ENCODE measurements around the gene OSMR. TPM values are rescaled to one million over a fixed set of nuclear protein-coding genes. Genes with fewer than 3 reads are reported as not detected.

Gene OSMR
- total RNA-seq, 1 donor from 2014 or later: 66.9 TPM

DNA sequence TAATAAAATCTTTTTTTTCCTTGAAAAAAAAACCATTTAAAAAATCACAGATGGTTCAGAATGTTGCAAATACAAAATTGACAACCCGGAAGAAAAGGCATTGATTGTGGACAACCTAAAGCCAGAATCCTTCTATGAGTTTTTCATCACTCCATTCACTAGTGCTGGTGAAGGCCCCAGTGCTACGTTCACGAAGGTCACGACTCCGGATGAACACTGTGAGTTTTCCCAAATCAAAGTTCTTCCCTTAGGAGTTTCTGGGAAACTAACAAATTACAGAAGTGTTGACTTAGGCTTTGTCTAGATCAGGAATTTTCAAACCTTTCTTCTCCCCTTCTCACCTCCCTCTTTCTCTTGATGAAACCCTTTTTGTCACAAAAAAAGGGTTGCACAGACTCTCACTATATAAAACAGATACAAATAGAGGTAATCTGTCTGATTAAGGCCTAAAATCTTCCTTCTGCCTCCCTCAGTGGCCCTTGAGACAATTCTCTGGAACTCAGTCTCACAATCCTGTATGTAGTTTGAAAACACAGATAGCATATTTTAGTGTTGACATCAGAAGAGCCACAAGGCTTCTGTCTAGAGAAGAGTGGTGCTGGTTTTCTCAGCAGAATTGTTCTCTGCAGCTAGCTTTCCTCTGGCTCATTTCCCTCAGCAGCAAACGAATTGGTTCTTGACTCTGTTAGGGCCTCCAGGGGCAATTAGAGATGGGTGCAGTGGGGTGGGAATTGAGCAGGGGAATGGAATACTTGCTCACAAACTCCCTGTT lies 79.5 kb downstream of the OSMR start:
- peak; percentile 78 for DNase-seq (ENCODE audit: low spot score)

DNA sequence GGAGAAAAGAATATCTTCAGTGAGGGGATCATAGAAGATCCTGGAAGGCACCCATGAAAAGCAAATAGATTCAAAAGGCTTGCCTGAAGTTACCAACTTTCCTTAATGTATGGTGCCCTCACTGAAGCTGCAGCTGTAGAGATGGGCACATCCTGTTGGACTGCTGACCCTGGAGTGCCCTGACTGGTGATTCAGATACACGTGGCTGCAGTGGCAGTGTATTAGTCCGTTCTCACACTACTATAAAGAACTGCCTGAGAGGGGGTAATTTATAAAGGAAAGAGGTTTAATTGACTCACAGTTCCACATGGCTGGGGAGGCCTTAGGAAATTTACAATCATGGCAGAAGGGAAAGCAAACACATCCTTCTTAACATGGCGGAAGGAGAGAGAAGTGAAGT lies 80.3 kb downstream of the OSMR start:
- no peak for DNase-seq (ENCODE audit: low spot score)

DNA sequence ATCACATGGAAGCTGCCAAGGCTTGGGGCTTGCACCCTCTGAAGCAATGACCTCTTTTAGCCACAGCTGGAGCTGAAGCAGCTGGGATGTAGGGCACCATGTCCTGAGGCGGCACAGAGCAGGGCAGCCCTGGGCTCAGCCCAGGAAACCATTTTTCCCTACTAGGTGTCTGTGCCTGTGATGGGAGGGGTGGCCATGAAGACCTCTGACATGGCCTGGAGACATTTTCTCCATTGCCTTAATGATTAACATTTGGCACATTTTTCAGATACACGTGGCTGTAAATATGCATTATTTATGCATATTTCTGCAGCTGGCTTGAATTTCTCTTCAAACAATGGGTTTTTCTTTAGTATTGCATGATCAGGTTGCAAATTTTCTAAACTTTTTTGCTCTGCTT lies 81.7 kb downstream of the OSMR start:
- DNase-seq (ENCODE audit: low spot score): no peak

DNA sequence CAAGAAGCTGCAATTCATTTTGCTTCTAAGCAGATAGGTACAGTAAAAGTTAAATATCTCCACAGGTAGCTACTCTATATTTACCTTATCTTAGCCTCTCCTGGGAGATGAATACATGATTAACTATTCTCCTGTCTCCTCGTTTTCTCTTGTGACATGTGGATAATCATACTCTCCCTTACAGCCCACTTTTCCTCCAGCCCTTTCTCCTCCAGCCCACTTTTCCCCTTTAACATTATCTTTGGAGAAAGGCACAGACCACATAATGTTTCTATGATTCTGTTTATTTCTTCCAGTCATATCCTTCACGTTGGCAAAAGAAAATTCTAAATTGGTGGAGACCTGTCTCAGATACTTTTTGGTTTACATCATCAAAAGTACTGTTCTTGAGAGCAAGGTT lies 84.0 kb downstream of the OSMR start:
- DNase-seq (ENCODE audit: low spot score): no peak

DNA sequence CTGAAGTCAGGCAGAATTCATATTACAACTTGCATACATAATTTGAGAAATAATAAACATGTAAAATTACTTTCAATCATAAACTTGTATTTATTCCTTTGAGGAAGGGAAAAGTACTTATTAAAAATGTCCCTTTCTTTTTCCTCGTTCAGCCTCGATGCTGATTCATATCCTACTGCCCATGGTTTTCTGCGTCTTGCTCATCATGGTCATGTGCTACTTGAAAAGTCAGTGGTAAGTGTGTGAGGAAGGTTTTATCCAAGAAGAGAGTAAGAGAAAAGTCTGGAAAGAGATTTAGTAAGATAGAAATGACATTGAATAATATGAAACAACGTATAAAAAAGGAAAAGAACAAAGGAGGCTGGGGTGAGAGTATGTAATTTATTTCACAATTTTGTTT lies 85.9 kb downstream of the OSMR start:
- no peak for DNase-seq (ENCODE audit: low spot score)

DNA sequence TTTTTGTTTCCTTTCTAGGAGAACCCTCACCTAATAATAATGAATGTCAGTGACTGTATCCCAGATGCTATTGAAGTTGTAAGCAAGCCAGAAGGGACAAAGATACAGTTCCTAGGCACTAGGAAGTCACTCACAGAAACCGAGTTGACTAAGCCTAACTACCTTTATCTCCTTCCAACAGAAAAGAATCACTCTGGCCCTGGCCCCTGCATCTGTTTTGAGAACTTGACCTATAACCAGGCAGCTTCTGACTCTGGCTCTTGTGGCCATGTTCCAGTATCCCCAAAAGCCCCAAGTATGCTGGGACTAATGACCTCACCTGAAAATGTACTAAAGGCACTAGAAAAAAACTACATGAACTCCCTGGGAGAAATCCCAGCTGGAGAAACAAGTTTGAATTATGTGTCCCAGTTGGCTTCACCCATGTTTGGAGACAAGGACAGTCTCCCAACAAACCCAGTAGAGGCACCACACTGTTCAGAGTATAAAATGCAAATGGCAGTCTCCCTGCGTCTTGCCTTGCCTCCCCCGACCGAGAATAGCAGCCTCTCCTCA lies 87.1 kb downstream of the OSMR start:
- DNase-seq (ENCODE audit: low spot score): no peak

DNA sequence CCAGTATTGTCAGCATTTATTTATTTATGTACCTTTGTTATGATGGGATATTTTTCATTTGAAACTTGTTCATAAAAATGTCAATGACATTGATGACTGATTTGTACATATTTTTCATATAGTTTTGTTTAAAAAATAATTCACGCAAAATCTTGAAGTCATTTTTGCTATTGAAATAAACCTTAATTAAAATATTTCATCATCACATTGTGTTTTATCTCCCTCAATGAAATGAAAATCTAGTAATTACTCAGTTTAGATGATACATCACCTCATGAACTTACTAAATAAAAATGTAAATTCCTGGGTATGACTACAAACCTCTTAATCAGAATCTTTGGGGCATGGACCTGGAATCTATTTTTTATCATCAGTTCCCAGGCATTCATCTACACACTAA lies 89.6 kb downstream of the OSMR start:
- DNase-seq (ENCODE audit: low spot score): no peak

DNA sequence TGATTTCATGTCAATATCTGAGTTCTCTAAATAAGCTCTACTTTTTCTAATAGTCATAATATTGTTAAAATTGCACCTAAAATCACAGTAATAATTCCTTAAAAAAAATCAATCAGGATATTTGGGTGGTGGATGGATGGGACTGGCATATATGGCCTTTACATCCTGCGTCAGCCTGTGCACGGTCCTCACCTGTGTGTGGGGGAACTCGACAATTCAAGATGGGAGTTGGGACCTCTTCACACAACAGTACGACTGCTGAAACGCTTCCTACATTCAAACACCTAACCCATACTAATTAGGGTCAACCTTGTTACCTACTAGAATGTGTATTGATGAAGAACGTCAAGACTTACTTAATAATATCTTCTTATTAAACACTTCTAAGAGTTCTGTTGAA lies 90.5 kb downstream of the OSMR start:
- DNase-seq (ENCODE audit: low spot score): no peak

DNA sequence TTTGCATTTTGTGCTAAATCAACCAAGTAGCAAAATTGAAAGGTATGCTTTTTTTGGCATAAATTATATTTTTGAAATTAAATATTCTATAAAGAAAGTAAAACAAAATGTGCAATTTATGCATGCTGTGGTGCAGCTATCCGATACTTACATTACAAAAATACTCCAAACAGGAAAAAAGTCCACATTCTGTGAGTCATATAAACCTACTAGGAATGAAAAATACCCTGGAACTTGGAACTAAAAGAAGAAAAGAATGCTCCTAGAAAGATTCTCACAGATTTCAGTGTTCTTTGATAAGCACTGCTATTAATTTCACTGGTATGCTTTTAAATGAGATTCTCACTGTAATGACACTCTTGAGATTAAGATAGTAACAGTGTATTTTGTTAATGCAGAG lies 92.6 kb downstream of the OSMR start:
- no peak for DNase-seq (ENCODE audit: low spot score)

DNA sequence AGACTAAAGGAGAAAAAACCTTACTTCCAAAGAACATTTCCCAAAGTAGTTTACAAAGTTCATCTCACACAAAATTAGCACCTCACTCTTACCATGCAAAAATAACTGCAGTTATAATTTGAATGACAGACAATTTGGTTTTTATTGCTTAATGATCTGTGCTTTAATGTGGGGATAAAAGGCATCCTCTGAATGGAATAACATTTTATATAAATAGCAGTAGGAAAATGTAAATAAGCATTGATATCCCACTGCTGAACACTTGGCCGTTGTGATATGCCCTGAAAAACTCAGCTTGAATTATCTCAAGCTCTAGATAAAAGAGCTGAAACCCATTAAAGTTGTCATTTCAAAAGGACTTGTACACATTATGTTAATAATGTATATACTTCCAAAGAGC lies 93.2 kb downstream of the OSMR start:
- DNase-seq (ENCODE audit: low spot score): no peak

DNA sequence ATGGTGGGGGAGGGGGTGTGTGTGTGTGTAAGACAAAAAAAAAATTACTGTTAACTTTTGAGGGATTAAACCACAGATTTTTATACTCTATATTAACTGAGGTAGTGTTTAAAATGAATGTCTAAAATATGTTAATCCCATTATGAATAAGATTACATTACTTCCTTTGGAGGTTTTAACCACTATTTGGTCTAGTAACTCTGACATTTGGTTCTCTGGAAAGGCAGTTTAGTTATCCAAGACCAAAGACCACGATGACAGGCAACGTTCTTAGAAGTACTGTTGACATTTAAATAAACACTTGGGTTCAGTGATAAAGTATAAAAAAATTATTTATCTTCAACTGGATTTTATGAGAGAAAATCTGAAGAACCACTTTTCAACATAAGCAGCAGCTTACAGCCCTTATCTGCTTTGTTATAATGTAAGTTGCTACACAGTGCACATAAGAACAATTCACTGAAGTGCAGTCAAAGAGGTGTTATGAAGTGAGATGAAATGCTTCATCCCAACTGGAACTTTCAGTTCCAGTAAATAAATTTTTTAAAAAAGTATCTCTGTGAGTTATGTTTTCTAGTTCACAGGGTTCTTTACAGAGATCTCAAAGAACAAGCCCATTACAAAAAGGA lies 94.5 kb downstream of the OSMR start:
- no peak for DNase-seq (ENCODE audit: low spot score)

DNA sequence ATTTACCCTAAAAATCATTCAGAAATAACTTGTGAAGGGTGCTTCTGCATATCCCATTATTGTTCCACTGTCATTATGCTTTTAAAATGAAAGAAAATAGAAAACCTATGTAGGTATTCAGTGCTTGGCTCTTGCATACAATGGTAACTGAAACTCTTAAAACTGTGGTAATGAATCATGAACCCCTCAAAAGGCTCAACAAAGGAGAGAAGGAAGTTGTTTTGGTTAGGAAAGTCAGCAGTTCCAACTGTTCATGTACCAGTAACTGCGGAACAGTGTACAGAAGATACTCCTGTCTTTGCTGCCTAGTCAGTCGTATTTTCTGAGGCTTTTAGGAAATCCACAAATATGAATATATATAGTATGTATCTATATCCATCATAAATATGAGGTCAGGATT lies 96.1 kb downstream of the OSMR start:
- DNase-seq (ENCODE audit: low spot score): no peak

DNA sequence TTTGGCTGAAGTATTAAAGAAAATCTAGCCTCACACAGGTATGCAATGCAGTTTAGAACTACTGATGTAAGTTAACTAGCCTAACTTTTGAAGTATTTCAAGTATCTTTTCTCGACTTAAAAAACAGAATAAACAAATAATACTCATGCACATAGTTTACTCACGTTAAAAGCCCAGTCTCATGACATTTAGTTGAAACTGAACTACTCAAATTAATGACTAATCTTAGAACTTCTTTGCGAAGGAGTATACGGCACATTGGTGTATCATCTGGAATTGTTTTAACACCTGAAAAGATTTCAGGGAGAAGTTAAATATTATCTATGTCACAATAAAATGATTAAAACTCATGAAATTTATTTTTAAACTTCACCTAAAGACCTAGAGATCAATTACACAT lies 98.5 kb downstream of the OSMR start:
- DNase-seq (ENCODE audit: low spot score): no peak

DNA sequence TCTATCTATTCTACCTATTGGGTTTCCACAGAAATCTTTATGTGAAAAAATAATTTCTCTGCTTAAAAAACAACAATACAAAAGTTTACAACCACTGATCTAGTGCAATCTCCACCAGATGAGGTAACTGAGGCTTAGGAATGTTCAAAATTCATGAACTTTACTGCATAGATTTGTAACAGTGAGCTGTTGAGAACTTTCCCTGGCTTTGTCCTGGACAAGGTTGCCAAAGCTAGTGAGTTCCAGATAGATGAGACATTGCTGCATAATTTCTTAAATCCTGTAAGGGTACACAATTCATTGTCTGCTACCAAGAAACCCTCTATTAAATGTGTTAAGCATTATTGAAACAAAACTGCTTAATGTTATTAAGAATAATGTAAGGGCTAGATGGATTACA lies 102.7 kb downstream of the OSMR start:
- no peak for DNase-seq (ENCODE audit: low spot score)

DNA sequence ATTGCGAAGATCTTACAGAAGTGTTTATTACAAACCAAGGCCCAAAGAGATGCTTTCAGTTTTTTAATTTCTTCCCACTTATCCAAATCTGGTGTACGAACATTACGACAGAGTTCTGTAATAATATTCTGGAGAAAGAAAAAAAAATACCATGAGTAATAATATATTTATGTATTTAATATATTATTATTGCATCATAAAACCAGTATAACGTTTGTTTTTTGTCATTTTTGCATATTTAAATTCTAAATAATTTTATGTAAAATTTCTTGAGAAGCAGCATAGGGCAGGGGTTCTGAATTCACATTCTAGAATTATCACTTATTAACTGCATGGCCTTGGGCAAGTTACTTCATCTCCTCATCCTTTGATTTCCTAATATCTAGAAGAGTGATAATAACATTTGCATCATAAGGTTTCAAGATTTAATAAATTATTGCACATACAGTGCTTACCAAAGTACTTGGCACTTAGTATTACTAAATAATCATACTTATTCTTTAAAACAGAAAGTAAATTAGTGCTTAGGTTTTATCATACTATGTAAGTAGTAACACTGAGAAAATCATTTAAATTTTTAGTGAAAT lies 107.7 kb downstream of the OSMR start:
- DNase-seq (ENCODE audit: low spot score): no peak

DNA sequence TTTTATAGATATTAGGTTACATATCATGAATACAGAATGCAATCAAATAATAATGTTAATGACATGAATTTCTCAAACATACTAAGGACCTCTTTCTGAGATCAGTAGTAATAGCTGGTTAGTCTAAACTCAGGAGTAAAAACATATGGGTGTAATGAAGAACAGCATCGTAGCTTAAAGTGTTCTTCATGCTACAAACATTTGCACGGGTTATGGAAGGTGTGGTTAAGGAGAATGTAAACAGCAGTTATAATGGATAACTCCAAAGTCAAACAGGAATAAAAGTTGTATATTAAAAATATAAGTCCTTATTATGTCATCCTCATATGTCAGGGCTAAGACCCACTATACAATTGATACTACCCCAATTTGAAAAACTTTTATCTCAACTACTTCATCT lies 115.9 kb downstream of the OSMR start:
- no peak for DNase-seq (ENCODE audit: low spot score)

DNA sequence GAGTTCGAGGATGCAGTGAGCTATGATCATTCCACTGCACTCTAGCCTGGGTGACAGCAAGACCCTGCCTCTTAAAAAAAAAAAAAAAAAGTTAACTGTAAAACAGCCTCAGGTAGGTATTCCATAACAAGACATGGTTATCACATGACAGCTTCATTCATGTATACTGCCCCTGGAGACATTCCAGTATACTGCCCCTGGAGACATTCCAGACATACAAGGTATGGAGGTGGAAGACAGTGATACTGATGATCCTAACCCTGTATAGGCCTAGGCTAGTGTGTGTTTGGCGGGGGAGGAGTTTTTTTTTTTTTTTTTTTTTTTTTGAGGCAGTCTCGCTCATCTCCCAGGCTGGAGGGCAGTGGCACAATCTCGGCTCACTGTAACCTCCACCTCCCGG lies 122.9 kb downstream of the OSMR start:
- no peak for DNase-seq (ENCODE audit: low spot score)

DNA sequence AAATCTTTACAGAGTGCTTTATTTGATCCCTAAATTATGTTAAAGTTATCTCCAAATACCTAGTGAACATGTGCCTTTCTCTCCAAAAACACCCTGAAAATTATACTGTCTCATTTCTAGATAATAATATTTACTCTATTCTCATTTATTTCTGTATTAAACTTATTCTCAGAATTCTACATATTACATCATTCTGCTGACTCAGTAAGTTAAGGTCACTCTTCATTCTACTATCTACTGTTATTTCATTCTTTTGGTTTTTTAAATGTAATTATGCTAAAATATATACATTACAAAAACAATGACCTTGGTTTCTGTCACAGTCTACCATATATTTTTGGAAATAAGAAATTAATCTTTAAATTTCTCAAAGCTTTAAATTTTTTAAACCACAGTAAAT lies 132.2 kb downstream of the OSMR start:
- no peak for DNase-seq (ENCODE audit: low spot score)

DNA sequence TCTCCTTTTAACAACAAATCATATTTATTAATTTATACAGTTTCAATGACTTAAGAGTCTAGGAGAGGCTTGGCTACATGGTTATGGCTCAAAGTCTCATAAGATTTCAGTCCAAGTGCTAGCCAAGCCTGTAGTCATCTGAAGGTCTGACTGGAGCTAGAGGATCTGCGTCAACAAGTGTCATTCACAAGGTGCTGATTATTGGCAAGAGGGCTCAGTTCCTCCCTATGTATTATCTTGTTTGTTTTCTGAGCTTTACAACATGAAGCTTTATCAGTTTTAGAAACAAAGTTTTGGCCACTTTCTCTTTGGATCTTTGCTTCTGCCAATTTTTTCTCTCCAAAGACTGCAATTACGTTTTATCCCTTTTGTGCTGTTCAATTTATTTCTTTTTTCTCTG lies 133.7 kb downstream of the OSMR start:
- DNase-seq (ENCODE audit: low spot score): no peak

Data from umbilical cord (tissue), 2 donors.